Measurements from ENCODE around the gene FMR1NB. TPM values are rescaled to one million over a fixed set of nuclear protein-coding genes. Genes with fewer than 3 reads are reported as not detected.

The FMR1NB gene
- total RNA-seq, 1 experiment from 2014 or later: not detected

DNA sequence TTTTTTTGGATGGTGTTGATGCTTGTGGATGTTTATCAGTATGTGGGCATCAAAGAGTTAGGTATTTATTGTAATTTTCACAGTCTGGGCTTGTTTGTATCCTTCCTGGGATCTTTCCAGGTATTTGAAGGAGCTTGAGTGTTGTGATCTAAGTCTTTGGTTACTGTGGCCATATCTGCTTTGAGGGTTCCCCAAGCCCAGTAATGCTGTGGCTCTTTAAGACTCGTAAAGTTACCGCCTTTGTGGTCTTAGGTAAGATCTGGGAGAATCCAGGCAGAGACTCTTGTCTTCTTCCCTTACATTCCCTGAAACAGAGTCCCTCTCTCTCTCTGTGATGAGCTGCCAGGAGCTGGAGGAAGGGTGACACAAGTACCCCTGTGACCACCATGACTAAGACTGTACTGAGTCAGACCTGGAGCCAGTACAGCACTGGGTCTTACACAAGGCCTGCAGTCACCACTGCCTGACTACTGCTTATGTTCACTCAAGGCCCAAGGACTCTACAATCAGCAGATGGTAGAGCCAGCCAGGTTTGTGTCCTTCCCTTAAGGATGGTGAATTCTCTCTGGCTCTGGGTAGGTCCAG is 62.2 kb downstream of the FMR1NB start:
- Histone ChIP-seq H3K4me2 (ENCODE audit: low read length) (no peak overlapping the region), H4K20me1 (ENCODE audit: insufficient read depth) (no peaks in the 10 kb centered on the region), H3K4me1 (ENCODE audit: control insufficient read depth in 1 of 2, insufficient read depth in 2 of 2, low read length in 2 of 2) (no peaks in the 10 kb centered on the region), H2AFZ (ENCODE audit: low read depth, low read length, poor library complexity, severe bottlenecking) (no peak overlapping the region), H3K9ac (ENCODE audit: low read length) (no peak overlapping the region), H3K79me2 (ENCODE audit: insufficient read depth, low read length) (no peaks in the 10 kb centered on the region), H3K36me3 (ENCODE audit: control insufficient read depth in 1 of 2, insufficient read depth in 2 of 2, low read length in 2 of 2) (no peaks in the 10 kb centered on the region), H3K27me3 (ENCODE audit: insufficient read depth, low read length) (no peaks in the 10 kb centered on the region), H3K9me3 (ENCODE audit: control insufficient read depth in 1 of 2, insufficient read depth in 1 of 2, low read depth in 1 of 2, low read length in 2 of 2) (no peaks in the 10 kb centered on the region), H3K4me3 (replicated peaks in 1 of 2; ENCODE audit: low read depth in 1 of 2, low read length in 2 of 2) (no peak overlapping the region), H3K9me2 (ENCODE audit: insufficient read depth) (no peaks in the 10 kb centered on the region), H3K27ac (ENCODE audit: low read depth, low read length) (no peak overlapping the region)
- CTCF ChIA-PET: no interaction called here
- RAD21 ChIA-PET (ENCODE audit: low non-redundant PET in 1 of 2, low total read pairs in 2 of 2, uncharacterized antibody in 2 of 2, unreplicated experiment in 2 of 2): no interaction called here
- POLR2A ChIA-PET: no interaction called here
- TF ChIP-seq ELF1 (IDR thresholded peaks at IDR 0.05; ENCODE audit: borderline replicate concordance, low read depth): no peak
- no peak for TF ChIP-seq POLR2A (IDR thresholded peaks at IDR 0.05; ENCODE audit: borderline replicate concordance, extremely low read depth, insufficient read depth, insufficient read length)
- no peak for TF ChIP-seq RAD21 (IDR thresholded peaks at IDR 0.05; ENCODE audit: low read depth)
- no peak for TF ChIP-seq JUND (IDR thresholded peaks at IDR 0.05)
- TF ChIP-seq CBX3 (IDR thresholded peaks at IDR 0.05; ENCODE audit: low read depth): no peak
- TF ChIP-seq EGR1 (IDR thresholded peaks at IDR 0.05; ENCODE audit: low read depth): no peak
- TF ChIP-seq ZNF274 (IDR thresholded peaks at IDR 0.05; ENCODE audit: low read depth, low read length): no peak
- TF ChIP-seq, protein P1, sequence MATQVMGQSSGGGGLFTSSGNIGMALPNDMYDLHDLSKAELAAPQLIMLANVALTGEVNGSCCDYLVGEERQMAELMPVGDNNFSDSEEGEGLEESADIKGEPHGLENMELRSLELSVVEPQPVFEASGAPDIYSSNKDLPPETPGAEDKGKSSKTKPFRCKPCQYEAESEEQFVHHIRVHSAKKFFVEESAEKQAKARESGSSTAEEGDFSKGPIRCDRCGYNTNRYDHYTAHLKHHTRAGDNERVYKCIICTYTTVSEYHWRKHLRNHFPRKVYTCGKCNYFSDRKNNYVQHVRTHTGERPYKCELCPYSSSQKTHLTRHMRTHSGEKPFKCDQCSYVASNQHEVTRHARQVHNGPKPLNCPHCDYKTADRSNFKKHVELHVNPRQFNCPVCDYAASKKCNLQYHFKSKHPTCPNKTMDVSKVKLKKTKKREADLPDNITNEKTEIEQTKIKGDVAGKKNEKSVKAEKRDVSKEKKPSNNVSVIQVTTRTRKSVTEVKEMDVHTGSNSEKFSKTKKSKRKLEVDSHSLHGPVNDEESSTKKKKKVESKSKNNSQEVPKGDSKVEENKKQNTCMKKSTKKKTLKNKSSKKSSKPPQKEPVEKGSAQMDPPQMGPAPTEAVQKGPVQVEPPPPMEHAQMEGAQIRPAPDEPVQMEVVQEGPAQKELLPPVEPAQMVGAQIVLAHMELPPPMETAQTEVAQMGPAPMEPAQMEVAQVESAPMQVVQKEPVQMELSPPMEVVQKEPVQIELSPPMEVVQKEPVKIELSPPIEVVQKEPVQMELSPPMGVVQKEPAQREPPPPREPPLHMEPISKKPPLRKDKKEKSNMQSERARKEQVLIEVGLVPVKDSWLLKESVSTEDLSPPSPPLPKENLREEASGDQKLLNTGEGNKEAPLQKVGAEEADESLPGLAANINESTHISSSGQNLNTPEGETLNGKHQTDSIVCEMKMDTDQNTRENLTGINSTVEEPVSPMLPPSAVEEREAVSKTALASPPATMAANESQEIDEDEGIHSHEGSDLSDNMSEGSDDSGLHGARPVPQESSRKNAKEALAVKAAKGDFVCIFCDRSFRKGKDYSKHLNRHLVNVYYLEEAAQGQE (IDR thresholded peaks at IDR 0.05; ENCODE audit: low read depth): no peak
- TF ChIP-seq SP1 (IDR thresholded peaks at IDR 0.05; ENCODE audit: low read depth): no peak
- no peak for TF ChIP-seq SIN3A (IDR thresholded peaks at IDR 0.05; ENCODE audit: low read depth)
- ATAC-seq: no peak
- no TSS peak for BruUV-seq (replicated peaks)
- intact Hi-C loops (cut with micrococcal nuclease): no loop called here
- no peak for DNase-seq (ENCODE audit: low read depth, low spot score)
